Ammon's horn (tissue), 1 donor: ENCODE data around the gene SLC22A12.
A peak's percentile ranks its signal among the peaks of the same experiment; 100 is the strongest.

Source experiments
- DNase-seq: peaks from one replicate; pipeline ENCODE4 v3.0.0-alpha.2; 2016; ENCODE audit warnings: low spot score

SLC22A12 gene

DNA sequence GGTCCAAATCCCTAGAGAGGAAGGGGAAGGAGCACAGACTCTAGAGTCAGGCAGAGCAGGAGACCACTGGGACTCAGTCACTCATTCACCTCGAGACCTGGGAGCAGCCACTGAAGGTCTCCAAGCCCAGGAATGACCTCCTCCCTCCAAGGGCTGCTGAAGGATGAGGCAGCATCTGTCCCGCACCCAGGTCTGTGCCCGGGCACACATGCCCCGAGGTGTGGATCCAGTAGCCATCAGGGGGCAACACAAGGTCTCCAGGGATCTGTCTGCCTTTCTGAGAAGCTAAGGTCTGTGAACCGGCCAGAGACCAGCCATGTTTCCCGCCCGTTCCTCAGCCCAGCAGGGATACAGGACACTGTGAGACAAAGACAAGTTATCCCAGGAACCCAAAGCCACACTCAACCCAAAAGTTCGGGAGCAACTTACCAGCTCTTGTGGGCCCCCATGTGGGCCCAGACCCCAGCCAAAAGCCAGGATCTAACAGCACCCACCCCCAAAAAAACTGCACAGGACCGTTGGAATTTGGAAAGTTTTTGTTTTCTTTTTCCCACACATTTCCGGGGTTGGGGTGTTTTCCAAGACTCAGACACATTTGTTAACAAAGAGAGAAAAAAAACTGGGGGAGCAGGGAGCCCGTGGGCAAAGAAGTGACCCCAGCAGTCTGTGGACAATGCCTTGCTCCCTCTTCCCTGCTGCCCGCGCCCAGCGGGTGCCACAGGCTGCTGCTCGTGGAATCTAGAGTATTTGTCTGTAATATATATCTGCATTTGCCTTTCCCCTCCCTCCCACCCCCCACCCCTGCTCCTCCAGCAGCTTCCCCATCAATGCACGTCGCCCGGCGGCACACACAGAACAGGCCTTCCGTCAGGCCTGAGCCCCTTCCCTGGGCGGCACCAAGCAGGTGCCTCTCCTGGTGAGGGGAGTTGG lies 14.9 kb downstream of the SLC22A12 start:
- no peak for DNase-seq

DNA sequence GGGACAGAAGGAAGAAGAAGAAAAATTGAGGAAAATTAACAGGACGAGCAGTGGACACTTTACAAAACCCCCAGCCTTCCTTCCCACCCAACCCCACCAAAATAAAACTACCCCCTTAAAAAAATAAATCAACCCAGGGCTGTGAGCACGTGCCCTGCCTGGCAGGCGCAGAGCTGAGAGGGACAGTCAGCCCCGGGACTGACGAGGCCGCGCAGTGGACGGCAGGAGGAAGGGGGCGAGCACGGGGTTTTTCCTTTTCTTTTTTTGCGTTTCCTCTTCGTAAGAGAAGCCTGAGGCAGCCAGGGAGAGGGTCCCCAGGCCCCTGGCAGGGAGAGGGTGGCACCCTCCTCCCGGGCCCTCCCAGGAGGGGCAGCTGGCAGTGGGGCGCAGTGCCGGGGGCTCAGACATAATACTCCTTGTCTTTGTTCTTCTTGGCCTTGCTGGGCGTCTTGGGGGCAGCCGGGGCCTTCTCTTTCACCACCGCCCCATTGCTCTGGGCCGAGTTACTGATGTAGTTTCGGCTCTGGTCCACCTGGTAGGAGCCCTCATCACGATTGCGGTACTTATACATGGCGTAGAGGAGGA lies 15.9 kb downstream of the SLC22A12 start:
- no peak for DNase-seq

- DNase-seq, result no peak
These were observed 16.5 kb downstream of the SLC22A12 start for GRCh38 chr11:64607381-64607985.

GRCh38 chr11:64608046-64608445 lies 17.0 kb downstream of the SLC22A12 start:
- peak; percentile 35 for DNase-seq

DNA sequence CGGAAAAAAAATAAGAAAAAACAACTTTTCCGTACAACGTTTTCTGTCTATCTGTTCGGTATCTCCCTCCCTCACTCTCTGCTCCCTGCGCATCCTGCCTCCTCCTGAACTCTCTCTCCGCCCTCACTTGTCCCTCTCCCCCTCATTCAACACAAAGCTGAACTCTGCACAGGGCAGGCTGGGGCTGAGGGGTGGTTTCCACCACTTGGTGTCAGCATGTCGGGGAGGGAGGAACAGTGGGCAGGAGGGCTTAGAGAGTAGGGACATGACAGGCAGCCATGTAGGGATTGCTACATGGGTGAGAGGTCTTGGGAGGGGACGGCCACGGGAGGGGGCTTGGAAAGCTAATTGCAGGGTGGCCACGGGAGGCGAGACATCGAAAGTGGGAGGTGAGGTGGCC lies 17.6 kb downstream of the SLC22A12 start:
- no peak for DNase-seq

DNA sequence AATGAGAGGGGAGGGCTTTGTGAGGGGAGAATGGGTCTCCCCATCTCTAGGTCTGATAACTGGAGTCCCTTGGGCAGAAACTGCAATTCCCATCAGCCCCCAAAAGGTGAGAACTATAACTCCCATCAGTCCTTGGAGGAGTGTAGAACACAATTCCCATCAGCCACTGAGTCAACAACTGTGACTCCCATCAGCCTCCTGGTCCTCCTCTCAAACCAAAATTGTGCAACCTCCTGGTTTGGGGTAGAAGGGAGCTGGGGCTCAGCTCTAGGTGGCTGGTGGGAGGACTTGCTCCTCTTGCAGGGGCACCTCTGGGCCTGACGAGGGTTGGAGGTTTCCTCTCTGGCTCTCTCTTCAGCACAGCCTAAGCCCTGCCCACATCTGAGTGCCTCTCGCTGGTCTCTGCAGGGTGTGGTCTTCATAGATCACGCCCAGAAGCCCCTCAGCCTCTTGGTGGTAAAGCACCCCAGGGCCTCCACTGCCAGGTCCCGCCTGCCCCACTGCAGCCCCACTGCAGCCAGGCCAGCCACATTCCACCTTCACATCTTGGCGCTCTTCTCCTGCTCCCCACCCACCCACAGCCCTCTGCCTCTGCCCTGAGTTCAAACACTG lies 18.5 kb downstream of the SLC22A12 start:
- DNase-seq, result peak; percentile 20

- no peak for DNase-seq
These were observed 19.6 kb downstream of the SLC22A12 start for GRCh38 chr11:64610596-64610995.

DNA sequence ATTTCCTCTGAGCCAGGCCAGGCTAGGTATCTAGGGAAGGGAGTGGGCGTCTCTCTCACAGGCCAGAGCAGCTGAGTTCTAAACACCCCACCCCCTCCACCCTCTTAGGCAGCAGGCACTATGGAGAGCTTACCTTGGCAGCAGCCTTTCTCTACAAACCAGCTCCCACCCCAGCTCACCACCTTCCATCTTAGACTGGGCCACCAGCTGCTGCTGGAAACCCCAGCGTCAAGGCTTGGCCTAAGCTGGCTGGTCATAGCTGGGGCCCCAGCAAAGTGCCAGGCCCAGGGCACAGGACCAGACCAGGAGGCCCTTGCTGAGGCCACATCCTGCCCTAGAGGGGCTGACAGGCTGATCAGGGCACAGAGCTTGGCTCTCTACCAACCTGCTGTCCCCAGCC lies 20.2 kb downstream of the SLC22A12 start:
- DNase-seq, result no peak

- DNase-seq, result no peak
These were observed 21.0 kb downstream of the SLC22A12 start for GRCh38 chr11:64611869-64612646.

DNA sequence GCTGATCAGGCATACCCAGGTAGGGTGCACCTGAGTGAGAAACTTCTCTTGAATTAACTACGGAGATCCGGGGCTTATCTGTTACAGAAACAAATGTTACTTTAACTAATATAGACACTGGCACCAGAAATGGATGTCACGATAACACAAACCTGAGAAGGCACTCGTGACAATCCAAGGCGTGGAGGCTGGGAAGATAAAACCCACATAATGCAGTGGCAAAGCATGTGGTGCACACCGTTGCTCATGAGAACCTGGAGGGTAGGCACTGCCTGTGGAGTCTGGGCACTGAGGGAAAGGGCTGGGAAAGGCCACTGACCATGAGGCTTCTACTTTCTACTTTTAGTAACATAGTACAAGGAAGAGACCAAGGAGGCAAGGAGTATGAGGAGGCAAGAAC lies 22.6 kb downstream of the SLC22A12 start:
- DNase-seq, result no peak

- no peak for DNase-seq
These were observed 23.9 kb downstream of the SLC22A12 start for GRCh38 chr11:64614917-64615316.

DNA sequence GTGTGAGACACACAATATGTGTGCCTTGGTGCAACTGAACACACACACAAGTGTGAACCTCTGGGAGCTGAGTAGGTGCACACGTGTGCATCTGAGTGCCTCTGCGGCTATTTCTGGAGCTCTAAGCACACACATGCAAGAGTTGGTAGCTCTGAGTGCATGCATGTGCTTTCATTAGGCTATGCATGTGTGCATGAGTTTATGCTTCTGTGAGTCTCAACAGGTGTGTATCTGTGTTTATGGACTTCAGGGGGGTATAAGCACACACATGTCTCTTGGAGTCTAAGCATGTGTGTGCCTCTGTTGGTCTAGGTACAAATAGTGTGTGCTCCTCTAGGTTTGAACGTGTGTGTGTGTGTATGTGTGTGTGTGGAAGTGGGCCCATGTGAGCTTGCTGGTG lies 25.8 kb downstream of the SLC22A12 start:
- DNase-seq, result no peak

GRCh38 chr11:64619196-64619595 lies 28.2 kb downstream of the SLC22A12 start:
- peak; percentile 57 for DNase-seq

DNA sequence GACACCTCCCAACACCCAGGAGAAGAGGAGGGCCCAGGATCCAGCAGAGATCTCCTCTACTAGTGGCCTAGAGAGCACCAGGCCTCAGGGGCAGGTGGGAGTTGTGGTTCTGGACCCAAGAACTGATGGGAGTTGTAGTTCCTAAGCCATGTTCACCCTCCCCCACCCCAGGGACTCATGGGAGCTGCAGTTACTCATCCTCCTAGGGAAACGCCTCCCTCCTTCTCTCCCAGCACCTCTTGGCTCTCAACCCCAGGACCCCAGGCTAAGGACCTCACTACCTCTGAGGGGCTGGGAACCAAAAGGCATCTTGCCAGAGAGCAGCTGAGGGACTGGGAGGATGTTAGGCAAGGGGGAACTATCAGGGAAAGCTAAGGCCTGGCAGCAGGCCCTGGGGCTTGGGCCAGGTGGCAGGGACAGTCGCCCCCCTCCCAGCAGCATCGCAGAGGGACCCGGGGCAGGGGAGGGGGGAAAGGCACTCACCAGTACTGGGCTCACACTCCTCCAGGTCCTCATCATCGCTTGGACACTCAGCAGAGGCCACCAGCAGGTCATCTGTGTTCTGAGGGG lies 28.9 kb downstream of the SLC22A12 start:
- DNase-seq, result peak; percentile 77

DNA sequence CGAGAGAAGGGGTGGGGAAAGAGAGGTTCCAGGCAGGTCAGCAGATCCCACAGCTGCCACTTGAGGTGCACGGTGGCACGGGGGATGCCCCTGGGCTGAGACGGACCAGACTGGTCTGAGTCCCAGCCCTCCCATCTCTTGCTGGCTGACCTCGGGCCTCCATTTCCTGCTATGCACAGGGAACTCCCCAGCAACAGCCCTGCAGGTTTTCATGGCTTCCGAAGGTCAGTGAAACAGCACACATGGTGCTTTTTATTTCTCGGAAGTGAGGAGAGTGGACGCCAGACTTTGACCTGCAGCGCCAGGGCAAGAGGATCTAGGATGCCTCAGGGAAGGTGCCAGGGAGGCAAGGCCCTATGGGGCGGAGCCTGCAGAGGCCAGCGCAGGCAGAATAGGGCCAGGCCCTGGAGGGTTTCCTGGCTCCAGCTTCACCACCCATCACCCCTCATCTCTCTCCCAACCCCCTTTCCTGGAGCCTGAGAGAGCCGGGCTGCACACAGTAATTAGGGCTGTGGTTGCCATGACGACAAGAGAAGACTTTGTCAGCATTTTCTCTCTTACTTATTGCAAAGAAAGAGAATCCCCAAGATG lies 29.5 kb downstream of the SLC22A12 start:
- peak; percentile 75 for DNase-seq

GRCh38 chr11:64621283-64622019 lies 30.4 kb downstream of the SLC22A12 start:
- DNase-seq, result no peak

- no peak for DNase-seq
These were observed 31.7 kb downstream of the SLC22A12 start for GRCh38 chr11:64622681-64623080.

- peak; percentile 53 for DNase-seq
These were observed 34.0 kb downstream of the SLC22A12 start for GRCh38 chr11:64624883-64625481.

DNA sequence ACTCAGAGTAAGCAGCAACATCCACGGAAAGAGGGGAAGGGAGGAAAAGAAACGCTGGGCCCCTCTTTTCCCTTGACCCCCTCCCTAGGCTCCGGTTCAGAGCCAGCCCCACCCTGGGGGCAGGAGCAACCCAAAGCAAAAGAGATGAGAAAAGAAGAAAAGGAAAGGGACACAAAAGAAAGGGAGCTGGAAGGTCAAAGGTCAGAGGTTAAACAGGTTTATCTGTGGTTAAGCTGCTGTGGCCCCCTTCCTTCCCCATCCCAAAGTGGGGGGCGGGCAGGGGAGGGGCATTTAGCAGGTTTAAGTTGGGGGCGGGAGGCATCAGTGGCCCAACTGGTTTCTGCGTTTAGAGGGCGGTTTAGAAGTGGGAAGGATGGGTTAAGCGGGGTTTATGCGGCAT lies 35.6 kb downstream of the SLC22A12 start:
- DNase-seq, result no peak

DNA sequence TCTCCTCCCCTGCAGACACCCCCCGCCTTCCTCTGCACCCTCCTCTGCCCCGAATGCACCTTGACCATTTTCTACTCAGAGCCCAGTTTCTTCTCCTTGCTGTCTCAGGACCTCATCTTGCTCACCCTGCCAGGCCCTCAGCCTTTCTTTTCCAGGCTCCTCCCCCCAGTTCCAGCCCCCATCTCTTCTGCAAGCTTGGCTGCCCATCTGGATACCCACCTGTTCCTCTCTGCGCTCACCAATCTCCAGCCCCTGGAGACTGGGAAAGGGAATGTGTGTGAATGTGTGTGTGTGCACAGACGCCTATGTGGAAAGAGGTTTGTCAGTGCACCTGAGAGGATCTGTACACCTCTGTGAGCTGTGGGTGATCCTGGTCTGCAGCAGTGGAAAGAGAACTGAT lies 36.4 kb downstream of the SLC22A12 start:
- DNase-seq, result no peak
